ENCODE results near the gene SNAPC4.

DNA sequence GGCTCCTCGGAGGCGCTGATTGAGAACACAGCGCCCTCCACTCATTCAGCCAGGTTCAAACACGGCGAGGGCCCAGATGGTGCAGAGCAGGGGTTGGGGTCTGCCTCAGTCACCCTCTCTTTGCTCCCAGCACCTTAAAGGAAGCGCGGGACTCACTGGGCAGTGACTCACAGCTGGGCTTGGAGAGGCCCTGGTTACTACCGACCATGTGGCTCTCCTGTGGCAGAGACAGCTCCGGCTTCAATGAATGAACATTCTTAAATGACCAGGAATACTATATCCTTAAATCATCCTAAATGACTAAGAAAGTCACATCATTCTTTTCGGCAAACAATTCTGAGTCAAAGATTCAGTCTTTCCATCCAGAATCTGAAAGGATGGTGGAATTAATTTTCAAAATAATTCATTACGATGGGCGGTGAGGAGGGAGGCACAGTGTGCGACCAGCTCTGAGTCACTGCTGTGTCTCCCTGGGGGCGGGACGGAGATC, 41.3 kb upstream of the SNAPC4 start:
- no peak for TF ChIP-seq POLR2AphosphoS5 (IDR thresholded peaks at IDR 0.05; ENCODE audit: low read depth, low read length)
- TF ChIP-seq TAF1 (IDR thresholded peaks at IDR 0.05; ENCODE audit: borderline replicate concordance, insufficient read depth, low read length) = no peak
- TF ChIP-seq SIN3A (IDR thresholded peaks at IDR 0.05; ENCODE audit: borderline replicate concordance, insufficient read depth, low read length) = no peak
- TF ChIP-seq REST (IDR thresholded peaks at IDR 0.05; ENCODE audit: insufficient read depth in 1 of 2, low read depth in 2 of 2, low read length in 2 of 2) = no peak
- TF ChIP-seq FOXP2 (optimal IDR thresholded peaks at IDR 0.05; ENCODE audit: borderline replicate concordance, extremely low read depth, extremely low read length, insufficient read depth) = no peak
